Esophagus (tissue), 2 donors: Measurements from ENCODE around the gene PER3. TPM values are rescaled to one million over a fixed set of nuclear protein-coding genes. Genes with fewer than 3 reads are reported as not detected.
"Not testable (repeated sequence)": the region's sequence is repeated elsewhere in the genome, so short reads cannot be mapped to it uniquely, and the experiment has no call there.

Experiments used
- H3K27ac ChIP-seq, 2 donors: one replicate each; pipeline ENCODE4 v1.5.1; 2013; ENCODE audit warnings: low read depth in 2 of 2, mild to moderate bottlenecking in 2 of 2, inconsistent platforms in 1 of 2, low read length in 1 of 2, moderate library complexity in 1 of 2
- H3K27me3 ChIP-seq, 2 donors: one replicate each; pipeline ENCODE4 v1.6.1; 2013; ENCODE audit warnings: low read length in 2 of 2, control low read depth in 1 of 2, mild to moderate bottlenecking in 1 of 2; ENCODE audit not compliant: insufficient read depth in 2 of 2, control insufficient read depth in 1 of 2
- H3K36me3 ChIP-seq, 2 donors: one replicate each; pipeline ENCODE4 v1.6.1; 2013; ENCODE audit warnings: low read length in 1 of 2; ENCODE audit not compliant: control insufficient read depth in 2 of 2, insufficient read depth in 2 of 2
- H3K4me1 ChIP-seq, 2 donors: one replicate each; pipeline ENCODE4 v1.6.1; 2013; ENCODE audit warnings: low read length in 1 of 2; ENCODE audit not compliant: control insufficient read depth in 2 of 2, insufficient read depth in 2 of 2
- H3K4me3 ChIP-seq, 2 donors: one replicate each; pipeline ENCODE4 v1.5.1; 2013; ENCODE audit warnings: low read length in 2 of 2, mild to moderate bottlenecking in 2 of 2, low read depth in 1 of 2, moderate library complexity in 1 of 2
- H3K9me3 ChIP-seq, 2 donors: one replicate each; pipeline ENCODE4 v1.6.1; 2013; ENCODE audit warnings: mild to moderate bottlenecking in 2 of 2, low read depth in 1 of 2, low read length in 1 of 2, moderate library complexity in 1 of 2; ENCODE audit not compliant: control insufficient read depth in 2 of 2, insufficient read depth in 1 of 2
- WGBS, 2 donors: extraction: QIAGEN DNeasy Blood & Tissue Kit; methylation state at CpG; one replicate each; pipeline ENCODE4 v1.1.7; 2013; 5-methylcytosine and 5-hydroxymethylcytosine counted together
- polyA plus RNA-seq, 2 donors: library from polyadenylated mRNA; stranded (reverse); fragments of 200-250 nt; gene quantifications; one replicate each; pipeline ENCODE4 v1.2.3, GENCODE V29; 2013
- donor health status: healthy with polysubstance abuse.
- donor health status: Bipolar disorder and iron deficiency.

The PER3 gene
- polyA plus RNA-seq, 2 donors = 6.6 to 11.8 TPM

GRCh38 chr1:7786795-7787194 is 2.7 kb downstream of the PER3 start:
- Histone ChIP-seq H3K36me3 (peaks cover 0 to 6% of the 10 kb centered on the region in 2 donors), H3K27ac (no peak overlapping the region), H3K9me3 (peaks cover 0 to 4% of the 10 kb centered on the region in 2 donors), H3K4me3 (no peak overlapping the region), H3K27me3 (no peaks in the 10 kb centered on the region), H3K4me1 (no peaks in the 10 kb centered on the region)
- WGBS, 2 donors = 46 to 56% methylated on average over 5 of the region's 5 CpGs

GRCh38 chr1:7789828-7790227 is 5.7 kb downstream of the PER3 start:
- WGBS, 2 donors = 85 to 88% methylated on average over 5 of the region's 5 CpGs
- Histone ChIP-seq H3K4me1 (no peaks in the 10 kb centered on the region), H3K4me3 (no peak overlapping the region), H3K27ac (no peak overlapping the region), H3K27me3 (no peaks in the 10 kb centered on the region), H3K36me3 (peaks cover 0 to 8% of the 10 kb centered on the region in 2 donors), H3K9me3 (peaks cover 0 to 4% of the 10 kb centered on the region in 2 donors)

- H3K27me3 ChIP-seq, H3K9me3 ChIP-seq, H3K4me1 ChIP-seq, H3K36me3 ChIP-seq, H3K4me3 ChIP-seq, H3K27ac ChIP-seq: not testable (repeated sequence)
- WGBS, 2 donors = 98% methylated on average over 3 of the region's 3 CpGs
These were observed 6.9 kb downstream of the PER3 start for GRCh38 chr1:7791027-7791426.

- peaks cover 0 to 4% of the 10 kb centered on the region in 2 donors for H3K9me3 ChIP-seq
- no peaks in the 10 kb centered on the region for H3K4me1 ChIP-seq
- WGBS, 2 donors = 85 to 86% methylated on average over 12 of the region's 12 CpGs
- peaks cover 12 to 15% of the 10 kb centered on the region in 2 donors for H3K36me3 ChIP-seq
- no peaks in the 10 kb centered on the region for H3K27me3 ChIP-seq
- H3K4me3 ChIP-seq = no peak overlapping the region
- H3K27ac ChIP-seq = no peak overlapping the region
These were observed 11.3 kb downstream of the PER3 start for GRCh38 chr1:7795406-7795805.

- WGBS, 2 donors = 89 to 90% methylated on average over 9 of the region's 9 CpGs
- H3K4me1 ChIP-seq = no peaks in the 10 kb centered on the region
- H3K4me3 ChIP-seq = no peak overlapping the region
- H3K36me3 ChIP-seq = peaks cover 2 to 23% of the 10 kb centered on the region in 2 donors
- H3K9me3 ChIP-seq = no peaks in the 10 kb centered on the region
- no peaks in the 10 kb centered on the region for H3K27me3 ChIP-seq
- H3K27ac ChIP-seq = no peak overlapping the region
These were observed 21.4 kb downstream of the PER3 start for GRCh38 chr1:7805460-7805859.

- peaks cover 3% of the 10 kb centered on the region in 2 donors for H3K9me3 ChIP-seq
- no peak overlapping the region for H3K4me3 ChIP-seq
- 33% methylated on average over 1 of the region's 1 CpG for WGBS, 2 donors
- no peaks in the 10 kb centered on the region for H3K4me1 ChIP-seq
- no peak overlapping the region for H3K27ac ChIP-seq
- peaks cover 6 to 29% of the 10 kb centered on the region in 2 donors for H3K36me3 ChIP-seq
- no peaks in the 10 kb centered on the region for H3K27me3 ChIP-seq
These were observed 24.3 kb downstream of the PER3 start for GRCh38 chr1:7808253-7808844.

- Histone ChIP-seq H3K27me3 (no peaks in the 10 kb centered on the region), H3K27ac (peak overlapping the region in 1 of 2 donors; percentile 30), H3K4me3 (no peak overlapping the region), H3K36me3 (peaks cover 11 to 28% of the 10 kb centered on the region in 2 donors), H3K4me1 (no peaks in the 10 kb centered on the region), H3K9me3 (peaks cover 4% of the 10 kb centered on the region in 2 donors)
- WGBS, 2 donors = 94 to 98% methylated on average over 13 of the region's 13 CpGs
These were observed 25.7 kb downstream of the PER3 start for GRCh38 chr1:7809742-7810141.

GRCh38 chr1:7810395-7810794 is 26.3 kb downstream of the PER3 start:
- no peaks in the 10 kb centered on the region for H3K27me3 ChIP-seq
- 75 to 85% methylated on average over 7 of the region's 7 CpGs for WGBS, 2 donors
- H3K4me1 ChIP-seq = no peaks in the 10 kb centered on the region
- no peak overlapping the region for H3K27ac ChIP-seq
- peaks cover 4% of the 10 kb centered on the region in 2 donors for H3K9me3 ChIP-seq
- H3K36me3 ChIP-seq = peaks cover 11 to 27% of the 10 kb centered on the region in 2 donors
- no peak overlapping the region for H3K4me3 ChIP-seq

- H3K27me3 ChIP-seq = no peaks in the 10 kb centered on the region
- H3K27ac ChIP-seq = no peak overlapping the region
- WGBS, 2 donors = 91 to 95% methylated on average over 6 of the region's 6 CpGs
- H3K4me3 ChIP-seq = no peak overlapping the region
- peaks cover 4% of the 10 kb centered on the region in 2 donors for H3K9me3 ChIP-seq
- peaks cover 8 to 23% of the 10 kb centered on the region in 2 donors for H3K36me3 ChIP-seq
- H3K4me1 ChIP-seq = no peaks in the 10 kb centered on the region
These were observed 27.4 kb downstream of the PER3 start for GRCh38 chr1:7811476-7811875.

GRCh38 chr1:7813677-7814373 is 29.7 kb downstream of the PER3 start:
- Histone ChIP-seq H3K36me3 (peaks cover 8 to 16% of the 10 kb centered on the region in 2 donors), H3K27me3 (no peaks in the 10 kb centered on the region), H3K9me3 (peaks cover 4% of the 10 kb centered on the region in 2 donors), H3K4me3 (no peak overlapping the region), H3K27ac (no peak overlapping the region), H3K4me1 (no peaks in the 10 kb centered on the region)
- WGBS, 2 donors = 94% methylated on average over 3 of the region's 3 CpGs
